Measurements from ENCODE around the gene YPEL5.

GRCh38 chr2:30127016-30127893 is 19.6 kb upstream of the YPEL5 start:
- TF ChIP-seq POLR2AphosphoS5 (IDR thresholded peaks at IDR 0.05; ENCODE audit: low read depth, low read length) (no peak), CTCF (IDR thresholded peaks at IDR 0.05 in 2 of 3, conservative IDR thresholded peaks at IDR 0.05 in 1 of 3; ENCODE audit: borderline replicate concordance in 1 of 3, insufficient read depth in 1 of 3, low read depth in 2 of 3, low read length in 2 of 3) (no peak), ZNF274 (IDR thresholded peaks at IDR 0.05; ENCODE audit: low read depth, low read length) (no peak), EZH2 (IDR thresholded peaks at IDR 0.05) (no peak), POLR2A (IDR thresholded peaks at IDR 0.05; ENCODE audit: borderline replicate concordance, extremely low read depth, insufficient read depth, insufficient read length) (no peak), RAD21 (IDR thresholded peaks at IDR 0.05; ENCODE audit: low read depth) (no peak), ZFX (IDR thresholded peaks at IDR 0.05) (no peak)

All from HCT116 (cell line).